Sigmoid colon (tissue), 7 donors: ENCODE measurements around the gene KRT76. TPM values are rescaled to one million over a fixed set of nuclear protein-coding genes. Genes with fewer than 3 reads are reported as not detected.

Experiments used
- DNase-seq: peaks from one replicate; pipeline ENCODE4 v3.0.0-alpha.2; 2019
- H3K27ac ChIP-seq, 4 donors: fragments of 200-600 bp; sonication (generic); one replicate each; pipeline ENCODE4 v1.5.1; 2016 to 2019; ENCODE audit warnings: mild to moderate bottlenecking in 1 of 4
- H3K27me3 ChIP-seq, 3 donors: fragments of 200-600 bp; sonication (generic); one replicate each; pipeline ENCODE4 v1.5.1; 2019; ENCODE audit warnings: mild to moderate bottlenecking in 1 of 3
- H3K36me3 ChIP-seq, 4 donors: fragments of 200-600 bp; sonication (generic); one replicate each; pipeline ENCODE4 v1.5.1; 2016 to 2019
- H3K4me1 ChIP-seq, 4 donors: fragments of 200-600 bp; sonication (generic); one replicate each; pipeline ENCODE4 v1.5.1; 2017 to 2019
- H3K4me3 ChIP-seq, 4 donors: fragments of 200-600 bp; sonication (generic); one replicate each; pipeline ENCODE4 v1.5.1; 2017 to 2019; ENCODE audit warnings: mild to moderate bottlenecking in 2 of 4, moderate library complexity in 1 of 4
- H3K9me3 ChIP-seq, 4 donors: fragments of 200-600 bp in 3 of 4; sonication (generic) in 3 of 4; one replicate each; pipeline versions ENCODE4 v1.5.1 to v1.6.1; 2013 to 2019
- EP300 ChIP-seq, 4 donors: sonication (generic); formaldehyde crosslinking; IDR thresholded peaks; one replicate each; pipeline ENCODE4 v1.6.1; 2017; ENCODE audit warnings: antibody characterized with exemption in 4 of 4
- POLR2A ChIP-seq, 2 donors: fragments of 450-650 bp; IDR thresholded peaks; one replicate each; pipeline ENCODE4 v1.6.1; 2016; ENCODE audit warnings: antibody characterized with exemption in 2 of 2, mild to moderate bottlenecking in 2 of 2, moderate library complexity in 2 of 2
- POLR2AphosphoS5 ChIP-seq, 4 donors: sonication (generic); formaldehyde crosslinking; IDR thresholded peaks; one replicate each; pipeline ENCODE4 v1.6.1; 2017; ENCODE audit warnings: antibody characterized with exemption in 4 of 4
- WGBS, 2 donors: extraction: QIAGEN DNeasy Blood & Tissue Kit; methylation state at CpG; one replicate each; pipeline ENCODE4 v1.1.7; 2013; 5-methylcytosine and 5-hydroxymethylcytosine counted together
- intact Hi-C: fragments of 100-400 bp; cut with DNase I; formaldehyde crosslinking; loops from one replicate; pipeline ENCODE4 v1.15.1; 2023
- polyA plus RNA-seq, 3 donors: library from polyadenylated mRNA; stranded (reverse); fragments of 200-250 nt; gene quantifications; one replicate each; pipeline ENCODE4 v1.2.3, GENCODE V29; 2013
- total RNA-seq, 4 donors: library from RNA; depleted of rRNA; stranded (reverse); fragments of >200 nt; gene quantifications; one replicate each; pipeline ENCODE4 v1.1.0, GENCODE V29; 2016
- TF ChIP-seq, protein P1 (sequence below), 4 experiments: fragments of 450-650 bp in 3 of 4; fragments of 200-600 bp in 1 of 4; IDR thresholded peaks; one replicate each; pipeline ENCODE4 v1.5.1; 2016 to 2019; ENCODE audit warnings: antibody characterized with exemption in 4 of 4, mild to moderate bottlenecking in 3 of 4, moderate library complexity in 2 of 4
- donor health status: healthy with polysubstance abuse.
- donor health status: Bipolar disorder and iron deficiency.
- donor health status: healthy.

KRT76 gene
- total and polyA plus RNA-seq, 7 donors = not detected

DNA sequence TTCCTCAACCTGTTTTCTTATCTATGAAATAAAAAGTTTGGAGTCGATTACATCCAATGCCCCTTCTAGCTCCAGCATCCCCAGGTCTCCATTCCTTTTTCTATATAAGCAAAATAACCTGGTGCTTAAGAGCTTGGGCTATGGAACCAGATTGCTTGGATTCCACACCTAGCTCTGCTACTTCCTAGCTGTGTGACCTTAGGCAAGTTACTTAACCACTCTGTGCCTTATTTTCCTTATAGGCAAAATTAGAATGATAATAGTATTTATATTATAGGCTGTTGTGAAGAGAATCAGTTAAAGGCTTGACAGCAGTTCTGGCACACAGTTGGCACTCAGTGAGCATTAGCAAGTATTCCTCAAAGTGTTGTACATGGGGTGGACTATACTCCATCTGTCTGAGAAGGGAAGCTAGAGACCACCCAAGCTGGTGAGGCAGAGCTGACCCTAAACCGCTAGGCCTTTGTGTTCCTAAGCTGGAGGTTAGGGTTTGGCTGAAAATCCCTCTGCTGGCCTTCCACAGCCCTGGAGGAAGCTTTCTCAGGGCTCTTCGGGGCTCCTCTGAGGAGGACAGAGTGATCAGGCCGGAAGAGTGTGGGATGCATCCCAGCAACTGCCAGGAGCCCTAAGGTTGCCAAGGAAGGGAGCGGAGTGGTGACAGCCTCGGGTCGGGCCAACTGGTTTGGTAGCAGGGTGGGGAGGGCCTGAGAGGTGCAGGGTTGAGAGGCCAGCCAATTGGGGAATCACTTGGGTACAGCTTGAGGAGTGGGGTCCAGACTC is 42.8 kb upstream of the KRT76 start:
- Histone ChIP-seq H3K4me3 (no peak overlapping the region), H3K9me3 (no peaks in the 10 kb centered on the region), H3K27ac (no peak overlapping the region), H3K36me3 (no peaks in the 10 kb centered on the region), H3K4me1 (peaks cover 0 to 11% (median 4%) of the 10 kb centered on the region in 4 donors), H3K27me3 (peaks cover 0 to 6% (median 0%) of the 10 kb centered on the region in 3 donors)
- WGBS, 2 donors = 87 to 89% methylated on average over 7 of the region's 7 CpGs
- TF ChIP-seq EP300 (IDR thresholded peaks at IDR 0.05) = no peak
- no peak for TF ChIP-seq POLR2AphosphoS5 (IDR thresholded peaks at IDR 0.05)
- TF ChIP-seq, protein P1, sequence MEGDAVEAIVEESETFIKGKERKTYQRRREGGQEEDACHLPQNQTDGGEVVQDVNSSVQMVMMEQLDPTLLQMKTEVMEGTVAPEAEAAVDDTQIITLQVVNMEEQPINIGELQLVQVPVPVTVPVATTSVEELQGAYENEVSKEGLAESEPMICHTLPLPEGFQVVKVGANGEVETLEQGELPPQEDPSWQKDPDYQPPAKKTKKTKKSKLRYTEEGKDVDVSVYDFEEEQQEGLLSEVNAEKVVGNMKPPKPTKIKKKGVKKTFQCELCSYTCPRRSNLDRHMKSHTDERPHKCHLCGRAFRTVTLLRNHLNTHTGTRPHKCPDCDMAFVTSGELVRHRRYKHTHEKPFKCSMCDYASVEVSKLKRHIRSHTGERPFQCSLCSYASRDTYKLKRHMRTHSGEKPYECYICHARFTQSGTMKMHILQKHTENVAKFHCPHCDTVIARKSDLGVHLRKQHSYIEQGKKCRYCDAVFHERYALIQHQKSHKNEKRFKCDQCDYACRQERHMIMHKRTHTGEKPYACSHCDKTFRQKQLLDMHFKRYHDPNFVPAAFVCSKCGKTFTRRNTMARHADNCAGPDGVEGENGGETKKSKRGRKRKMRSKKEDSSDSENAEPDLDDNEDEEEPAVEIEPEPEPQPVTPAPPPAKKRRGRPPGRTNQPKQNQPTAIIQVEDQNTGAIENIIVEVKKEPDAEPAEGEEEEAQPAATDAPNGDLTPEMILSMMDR (IDR thresholded peaks at IDR 0.05) = no peak
- no peak for TF ChIP-seq POLR2A (IDR thresholded peaks at IDR 0.05)
- intact Hi-C loops = no loop called here
- DNase-seq = no peak

DNA sequence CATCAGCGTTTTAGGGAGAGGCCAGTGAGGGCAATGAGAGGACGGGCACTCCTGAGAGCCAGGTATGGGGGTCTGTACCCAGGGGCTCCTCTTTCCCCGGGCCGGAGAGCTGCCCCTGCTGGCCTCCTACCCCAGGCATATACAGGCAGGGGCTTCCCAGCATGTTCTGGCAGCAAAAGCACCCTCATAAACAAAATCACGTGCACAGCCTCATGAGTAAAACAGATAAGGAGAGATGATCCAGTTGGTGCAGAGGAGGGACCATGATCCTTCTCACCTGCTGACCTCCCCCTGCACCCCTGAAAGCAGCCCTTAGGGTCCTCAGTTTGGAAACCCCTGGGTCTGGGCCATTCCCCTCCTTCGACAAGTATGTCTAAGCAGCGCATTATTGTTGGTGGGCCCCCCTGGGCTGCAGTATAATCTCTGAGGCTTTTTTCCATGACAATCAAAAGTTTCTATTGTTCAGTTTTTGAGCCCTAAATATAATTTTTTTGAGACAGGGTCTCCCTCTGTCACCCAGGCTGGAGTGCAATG is 41.8 kb upstream of the KRT76 start:
- intact Hi-C loops = no loop called here
- no peaks in the 10 kb centered on the region for H3K36me3 ChIP-seq
- H3K9me3 ChIP-seq = no peaks in the 10 kb centered on the region
- WGBS, 2 donors = 33 to 59% methylated on average over 7 of the region's 7 CpGs
- H3K27ac ChIP-seq = no peak overlapping the region
- H3K4me1 ChIP-seq = peaks cover 0 to 17% (median 4%) of the 10 kb centered on the region in 4 donors
- TF ChIP-seq POLR2A (IDR thresholded peaks at IDR 0.05) = no peak
- TF ChIP-seq, protein P1 (IDR thresholded peaks at IDR 0.05) = no peak
- no peak for TF ChIP-seq POLR2AphosphoS5 (IDR thresholded peaks at IDR 0.05)
- no peak for TF ChIP-seq EP300 (IDR thresholded peaks at IDR 0.05)
- no peak for DNase-seq
- H3K27me3 ChIP-seq = peaks cover 0 to 6% (median 0%) of the 10 kb centered on the region in 3 donors
- no peak overlapping the region for H3K4me3 ChIP-seq

DNA sequence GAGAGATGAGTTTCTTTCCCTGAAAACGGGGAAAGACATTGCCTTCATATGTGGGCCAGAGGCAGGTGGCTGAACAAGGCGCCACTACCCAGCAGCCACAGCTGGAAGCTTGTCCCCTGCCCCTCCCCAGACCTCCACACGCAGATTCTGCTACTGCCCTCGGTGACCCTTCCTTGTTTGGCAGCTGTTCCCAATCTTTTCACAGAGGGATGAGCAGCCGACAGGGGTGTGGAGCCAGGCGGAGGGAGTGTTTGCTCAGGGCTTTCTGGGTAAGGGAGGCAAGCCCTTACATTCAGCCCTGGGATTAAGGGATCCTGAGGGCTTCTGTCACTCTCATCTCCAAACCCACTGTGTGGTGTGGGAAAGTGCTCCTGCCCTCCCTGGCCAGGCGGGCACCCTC is 41.2 kb upstream of the KRT76 start:
- 16 to 47% methylated on average over 7 of the region's 7 CpGs for WGBS, 2 donors
- intact Hi-C loops = no loop called here
- peaks cover 0 to 6% (median 0%) of the 10 kb centered on the region in 3 donors for H3K27me3 ChIP-seq

DNA sequence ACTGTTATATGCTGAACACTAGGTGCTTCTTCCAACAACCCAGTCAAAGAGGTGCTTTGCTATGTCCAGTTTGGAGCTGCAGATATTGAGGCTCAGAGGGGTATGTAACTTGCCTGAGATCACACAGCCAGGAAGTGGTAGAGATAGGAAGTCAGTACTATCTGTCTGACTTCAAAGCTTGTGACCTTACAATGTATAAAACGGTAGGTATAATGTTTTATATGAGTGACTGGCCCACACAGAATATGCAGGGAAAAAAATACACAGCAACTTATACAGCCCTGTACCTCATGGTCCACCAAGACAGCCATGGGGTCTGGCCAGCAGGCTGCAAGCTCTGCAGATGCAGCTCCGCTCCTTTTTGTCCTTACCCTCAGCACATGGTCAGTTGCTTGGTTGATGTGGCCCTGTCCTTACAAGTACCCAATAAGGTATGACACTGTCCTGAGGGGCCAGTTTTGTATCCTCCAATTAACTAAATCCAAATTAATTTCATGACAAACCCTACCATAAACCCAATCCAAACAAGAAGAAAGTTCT is 40.6 kb upstream of the KRT76 start:
- Histone ChIP-seq H3K27ac (no peak overlapping the region), H3K36me3 (no peaks in the 10 kb centered on the region), H3K4me1 (peaks cover 0 to 17% (median 4%) of the 10 kb centered on the region in 4 donors), H3K9me3 (no peaks in the 10 kb centered on the region), H3K4me3 (no peak overlapping the region), H3K27me3 (peaks cover 0 to 6% (median 0%) of the 10 kb centered on the region in 3 donors)
- WGBS, 2 donors = 61 to 76% methylated on average over 2 of the region's 2 CpGs
- DNase-seq = no peak
- intact Hi-C loops = no loop called here
- TF ChIP-seq POLR2AphosphoS5 (IDR thresholded peaks at IDR 0.05) (no peak), EP300 (IDR thresholded peaks at IDR 0.05) (no peak), POLR2A (IDR thresholded peaks at IDR 0.05) (no peak)
- TF ChIP-seq, protein P1 (IDR thresholded peaks at IDR 0.05) = no peak

More for the DNA sequence above, 41.2 kb upstream of the KRT76 start:
- Histone ChIP-seq H3K9me3 (no peaks in the 10 kb centered on the region), H3K4me3 (no peak overlapping the region), H3K4me1 (peaks cover 0 to 17% (median 4%) of the 10 kb centered on the region in 4 donors), H3K27ac (no peak overlapping the region), H3K36me3 (no peaks in the 10 kb centered on the region)
- no peak for DNase-seq
- TF ChIP-seq POLR2AphosphoS5 (IDR thresholded peaks at IDR 0.05) (no peak), POLR2A (IDR thresholded peaks at IDR 0.05) (no peak), EP300 (IDR thresholded peaks at IDR 0.05) (no peak)
- TF ChIP-seq, protein P1 (IDR thresholded peaks at IDR 0.05) = no peak
